Fibroblast of lung (primary cell): ENCODE data around the gene CAP1.

Experiments used
- CTCF ChIP-seq, 2 donors: IDR thresholded peaks in 1 of 2; conservative IDR thresholded peaks in 1 of 2; 1 replicate in 1 of 2; 2 replicates in 1 of 2; pipeline ENCODE4 v1.5.1; 2011 to 2012; ENCODE audit warnings: low read length in 2 of 2, control low read depth in 1 of 2, inconsistent platforms in 1 of 2, low read depth in 1 of 2, mild to moderate bottlenecking in 1 of 2
- EZH2 ChIP-seq: IDR thresholded peaks from 2 replicates; pipeline ENCODE4 v1.5.1; 2012; ENCODE audit warnings: low read length, control low read depth, mild to moderate bottlenecking; ENCODE audit errors: missing control alignments

GRCh38 chr1:40094466-40095110 is 54.1 kb downstream of the CAP1 start:
- no peak for TF ChIP-seq CTCF (conservative IDR thresholded peaks at IDR 0.05 in 1 of 2, IDR thresholded peaks at IDR 0.05 in 1 of 2; ENCODE audit: low read depth in 1 of 2, low read length in 2 of 2)
- no peak for TF ChIP-seq EZH2
